IPS-18a (cell line): ENCODE results near the gene TMEM9.

ENCODE experiments used
- H3K27ac ChIP-seq: one replicate; pipeline ENCODE4 v1.5.1; 2013; ENCODE audit warnings: low read length
- H3K27me3 ChIP-seq: one replicate; pipeline ENCODE4 v1.6.1; 2013; ENCODE audit warnings: mild to moderate bottlenecking, low read length; ENCODE audit not compliant: control insufficient read depth, insufficient read depth
- H3K36me3 ChIP-seq: one replicate; pipeline ENCODE4 v1.6.1; 2013; ENCODE audit warnings: low read depth, low read length; ENCODE audit not compliant: control insufficient read depth
- H3K4me1 ChIP-seq: one replicate; pipeline ENCODE4 v1.6.1; 2013; ENCODE audit warnings: low read depth, low read length; ENCODE audit not compliant: control insufficient read depth
- H3K4me3 ChIP-seq: one replicate; pipeline ENCODE4 v1.5.1; 2013; ENCODE audit warnings: low read length
- H3K9ac ChIP-seq: one replicate; pipeline ENCODE4 v1.6.1; 2013; ENCODE audit warnings: mild to moderate bottlenecking, low read length, moderate library complexity
- H3K9me3 ChIP-seq: one replicate; pipeline ENCODE4 v1.6.1; 2013; ENCODE audit warnings: low read depth, low read length; ENCODE audit not compliant: control insufficient read depth

TMEM9 gene

GRCh38 chr1:201154389-201155165 is at the start of gene TMEM9:
Gene TMEM9, minus strand, starts transcription at chr1:201154474. Its CDS starts 551 bp downstream, at chr1:201153923.
- Histone ChIP-seq H3K9me3 (no peaks in the 10 kb centered on the region), H3K27me3 (no peaks in the 10 kb centered on the region), H3K9ac (peak within 1 kb of the TSS; percentile 70), H3K4me3 (peak within 1 kb of the TSS; percentile 66), H3K36me3 (peaks cover 31% of the 10 kb centered on the region), H3K4me1 (peaks cover 6% of the 10 kb centered on the region), H3K27ac (peak within 1 kb of the TSS; percentile 0)

- H3K9ac ChIP-seq: no peak overlapping the region
- H3K27ac ChIP-seq: no peak overlapping the region
- no peaks in the 10 kb centered on the region for H3K4me1 ChIP-seq
- H3K27me3 ChIP-seq: no peaks in the 10 kb centered on the region
- H3K9me3 ChIP-seq: no peaks in the 10 kb centered on the region
- no peak overlapping the region for H3K4me3 ChIP-seq
- no peaks in the 10 kb centered on the region for H3K36me3 ChIP-seq
Measured at GRCh38 chr1:201198598-201198997, 44.3 kb upstream of the TMEM9 start.

GRCh38 chr1:201194046-201194445 is 39.8 kb upstream of the TMEM9 start:
- Histone ChIP-seq H3K4me3 (no peak overlapping the region), H3K9me3 (no peaks in the 10 kb centered on the region), H3K4me1 (no peaks in the 10 kb centered on the region), H3K27ac (no peak overlapping the region), H3K36me3 (no peaks in the 10 kb centered on the region), H3K27me3 (no peaks in the 10 kb centered on the region), H3K9ac (no peak overlapping the region)

- no peak overlapping the region for H3K4me3 ChIP-seq
- H3K27ac ChIP-seq: no peak overlapping the region
- H3K36me3 ChIP-seq: no peaks in the 10 kb centered on the region
- no peaks in the 10 kb centered on the region for H3K4me1 ChIP-seq
- H3K9me3 ChIP-seq: no peaks in the 10 kb centered on the region
- no peak overlapping the region for H3K9ac ChIP-seq
- H3K27me3 ChIP-seq: no peaks in the 10 kb centered on the region
Measured at GRCh38 chr1:201192261-201192788, 38.1 kb upstream of the TMEM9 start.

GRCh38 chr1:201191653-201192260 is 37.5 kb upstream of the TMEM9 start:
- Histone ChIP-seq H3K4me1 (no peaks in the 10 kb centered on the region), H3K27ac (no peak overlapping the region), H3K9me3 (no peaks in the 10 kb centered on the region), H3K36me3 (no peaks in the 10 kb centered on the region), H3K9ac (no peak overlapping the region), H3K4me3 (no peak overlapping the region), H3K27me3 (no peaks in the 10 kb centered on the region)

GRCh38 chr1:201190624-201191051 is 36.4 kb upstream of the TMEM9 start, which contains the start of gene IGFN1:
Gene IGFN1, plus strand, starts transcription at chr1:201190824. Its CDS starts 2,470 bp downstream, at chr1:201193294.
- Histone ChIP-seq H3K36me3 (no peaks in the 10 kb centered on the region), H3K9ac (no peak within 1 kb of the TSS), H3K27ac (no peak within 1 kb of the TSS), H3K4me3 (no peak within 1 kb of the TSS), H3K27me3 (no peaks in the 10 kb centered on the region), H3K4me1 (no peaks in the 10 kb centered on the region), H3K9me3 (no peaks in the 10 kb centered on the region)

- Histone ChIP-seq H3K9me3 (no peaks in the 10 kb centered on the region), H3K27me3 (no peaks in the 10 kb centered on the region), H3K4me1 (no peaks in the 10 kb centered on the region), H3K36me3 (no peaks in the 10 kb centered on the region), H3K9ac (no peak overlapping the region), H3K4me3 (no peak overlapping the region), H3K27ac (no peak overlapping the region)
Measured at GRCh38 chr1:201190005-201190404, 35.7 kb upstream of the TMEM9 start.

GRCh38 chr1:201189085-201189484 is 34.8 kb upstream of the TMEM9 start:
- Histone ChIP-seq H3K9me3 (no peaks in the 10 kb centered on the region), H3K4me1 (peaks cover 3% of the 10 kb centered on the region), H3K4me3 (no peak overlapping the region), H3K9ac (no peak overlapping the region), H3K36me3 (no peaks in the 10 kb centered on the region), H3K27me3 (no peaks in the 10 kb centered on the region), H3K27ac (no peak overlapping the region)

- H3K27ac ChIP-seq: no peak overlapping the region
- H3K36me3 ChIP-seq: no peaks in the 10 kb centered on the region
- H3K4me1 ChIP-seq: peaks cover 3% of the 10 kb centered on the region
- no peak overlapping the region for H3K4me3 ChIP-seq
- H3K9me3 ChIP-seq: no peaks in the 10 kb centered on the region
- no peak overlapping the region for H3K9ac ChIP-seq
- no peaks in the 10 kb centered on the region for H3K27me3 ChIP-seq
Measured at GRCh38 chr1:201186192-201186591, 31.9 kb upstream of the TMEM9 start.

GRCh38 chr1:201185527-201186128 is 31.4 kb upstream of the TMEM9 start:
- Histone ChIP-seq H3K27ac (no peak overlapping the region), H3K9me3 (no peaks in the 10 kb centered on the region), H3K4me1 (peaks cover 3% of the 10 kb centered on the region), H3K9ac (no peak overlapping the region), H3K27me3 (no peaks in the 10 kb centered on the region), H3K36me3 (no peaks in the 10 kb centered on the region), H3K4me3 (no peak overlapping the region)

GRCh38 chr1:201185123-201185453 is 30.8 kb upstream of the TMEM9 start:
- Histone ChIP-seq H3K36me3 (no peaks in the 10 kb centered on the region), H3K4me3 (no peak overlapping the region), H3K27me3 (no peaks in the 10 kb centered on the region), H3K9me3 (no peaks in the 10 kb centered on the region), H3K4me1 (peaks cover 3% of the 10 kb centered on the region), H3K27ac (no peak overlapping the region), H3K9ac (no peak overlapping the region)
